Activated T-helper 1 cell treated with anti-CD3 and anti-CD28 coated beads, Interleukin-12 subunit alpha, Interleukin-12 subunit beta, Interleukin-2, Interleukin-4 antibody, amounts not matched to agents 30 ng/mL and 10 ng/mL and 1 ng/mL, durations not matched to agents 14 hours and 24 hours and 36 hours (primary cell): ENCODE results near the gene APBA2. TPM values are rescaled to one million over a fixed set of nuclear protein-coding genes. Genes with fewer than 3 reads are reported as not detected.

Source experiments
- DNase-seq: peaks from one replicate; pipeline ENCODE4 v3.0.0; 2021; ENCODE audit warnings: low spot score
- H3K27ac Mint-ChIP-seq: one replicate; pipeline ENCODE4 v1.8.0; 2021; ENCODE audit warnings: mild to moderate bottlenecking, mixed read lengths
- H3K27me3 Mint-ChIP-seq: one replicate; pipeline ENCODE4 v1.8.0; 2022; ENCODE audit warnings: mild to moderate bottlenecking, moderate library complexity, mixed read lengths; ENCODE audit not compliant: insufficient read depth
- H3K36me3 Mint-ChIP-seq: one replicate; pipeline ENCODE4 v1.8.0; 2021; ENCODE audit warnings: low read depth, mixed read lengths
- H3K4me1 Mint-ChIP-seq: one replicate; pipeline ENCODE4 v1.8.0; 2021; ENCODE audit warnings: low read depth, mixed read lengths
- H3K4me3 Mint-ChIP-seq: one replicate; pipeline ENCODE4 v1.8.0; 2021; ENCODE audit warnings: mild to moderate bottlenecking, moderate library complexity, mixed read lengths
- H3K9me3 Mint-ChIP-seq: one replicate; pipeline ENCODE4 v1.8.0; 2021; ENCODE audit warnings: mixed read lengths
- intact Hi-C: fragments of 100-400 bp; cut with micrococcal nuclease; formaldehyde crosslinking; loops from one replicate; pipeline ENCODE4 v1.15.1; 2024
- total RNA-seq: library from RNA; stranded (reverse); gene quantifications from 2 replicates; pipeline ENCODE4 v1.2.3, GENCODE V29; 2022

The APBA2 gene
- total RNA-seq, 1 donor from 2014 or later = 0.80 TPM

GRCh38 chr15:28993720-28994053, 107.9 kb downstream of the APBA2 start:
- H3K4me3 Mint-ChIP-seq = no peak overlapping the region
- no peak overlapping the region for H3K27ac Mint-ChIP-seq
- H3K27me3 Mint-ChIP-seq = peaks cover 4% of the 10 kb centered on the region
- H3K4me1 Mint-ChIP-seq = peaks cover 23% of the 10 kb centered on the region
- no peak for DNase-seq
- H3K9me3 Mint-ChIP-seq = no peaks in the 10 kb centered on the region
- intact Hi-C loops = loop anchor here (2.0 to 5.0 kb wide), 2 partner anchors 51 to 99 kb away; no protein-coding TSS in a partner anchor
- H3K36me3 Mint-ChIP-seq = no peaks in the 10 kb centered on the region

GRCh38 chr15:28994142-28994830, 108.5 kb downstream of the APBA2 start:
- Mint-ChIP-seq H3K27me3 (peaks cover 4% of the 10 kb centered on the region), H3K27ac (peak overlapping the region; percentile 40), H3K4me1 (peaks cover 23% of the 10 kb centered on the region), H3K4me3 (peak overlapping the region; percentile 5), H3K9me3 (no peaks in the 10 kb centered on the region), H3K36me3 (no peaks in the 10 kb centered on the region)
- DNase-seq = peak; percentile 12
- intact Hi-C loops = loop anchor here (2.0 to 5.0 kb wide), 2 partner anchors 51 to 98 kb away; no protein-coding TSS in a partner anchor

- intact Hi-C loops = loop anchor here (2.0 to 5.0 kb wide), 2 partner anchors 50 to 97 kb away; no protein-coding TSS in a partner anchor
- no peak overlapping the region for H3K4me3 Mint-ChIP-seq
- peaks cover 4% of the 10 kb centered on the region for H3K27me3 Mint-ChIP-seq
- no peak for DNase-seq
- peaks cover 23% of the 10 kb centered on the region for H3K4me1 Mint-ChIP-seq
- H3K27ac Mint-ChIP-seq = no peak overlapping the region
- H3K9me3 Mint-ChIP-seq = no peaks in the 10 kb centered on the region
- H3K36me3 Mint-ChIP-seq = no peaks in the 10 kb centered on the region
Measured at GRCh38 chr15:28994831-28995596, 109.2 kb downstream of the APBA2 start.

GRCh38 chr15:28995705-28996104, 109.9 kb downstream of the APBA2 start:
- H3K4me1 Mint-ChIP-seq = peaks cover 23% of the 10 kb centered on the region
- no peaks in the 10 kb centered on the region for H3K9me3 Mint-ChIP-seq
- intact Hi-C loops = loop anchor here (2.0 kb wide), 1 partner anchor 49 kb away; no protein-coding TSS in a partner anchor
- H3K27me3 Mint-ChIP-seq = peaks cover 4% of the 10 kb centered on the region
- H3K27ac Mint-ChIP-seq = no peak overlapping the region
- no peaks in the 10 kb centered on the region for H3K36me3 Mint-ChIP-seq
- no peak overlapping the region for H3K4me3 Mint-ChIP-seq
- DNase-seq = no peak

- no peak overlapping the region for H3K27ac Mint-ChIP-seq
- intact Hi-C loops = no loop called here
- DNase-seq = no peak
- no peaks in the 10 kb centered on the region for H3K9me3 Mint-ChIP-seq
- peaks cover 4% of the 10 kb centered on the region for H3K27me3 Mint-ChIP-seq
- no peaks in the 10 kb centered on the region for H3K36me3 Mint-ChIP-seq
- no peak overlapping the region for H3K4me3 Mint-ChIP-seq
- peaks cover 23% of the 10 kb centered on the region for H3K4me1 Mint-ChIP-seq
Measured at GRCh38 chr15:28996289-28996688, 110.5 kb downstream of the APBA2 start.

- no peak overlapping the region for H3K27ac Mint-ChIP-seq
- H3K4me3 Mint-ChIP-seq = no peak overlapping the region
- no peaks in the 10 kb centered on the region for H3K36me3 Mint-ChIP-seq
- no peak for DNase-seq
- intact Hi-C loops = no loop called here
- peaks cover 23% of the 10 kb centered on the region for H3K4me1 Mint-ChIP-seq
- peaks cover 4% of the 10 kb centered on the region for H3K27me3 Mint-ChIP-seq
- no peaks in the 10 kb centered on the region for H3K9me3 Mint-ChIP-seq
Measured at GRCh38 chr15:28996953-28997352, 111.2 kb downstream of the APBA2 start.

- Mint-ChIP-seq H3K4me3 (no peak overlapping the region), H3K4me1 (peaks cover 23% of the 10 kb centered on the region), H3K27me3 (peaks cover 4% of the 10 kb centered on the region), H3K9me3 (no peaks in the 10 kb centered on the region), H3K36me3 (no peaks in the 10 kb centered on the region), H3K27ac (no peak overlapping the region)
- no peak for DNase-seq
- intact Hi-C loops = no loop called here
Measured at GRCh38 chr15:28997791-28998190, 112.0 kb downstream of the APBA2 start.

GRCh38 chr15:28998511-28998910, 112.7 kb downstream of the APBA2 start:
- Mint-ChIP-seq H3K4me3 (no peak overlapping the region), H3K36me3 (no peaks in the 10 kb centered on the region), H3K4me1 (peaks cover 18% of the 10 kb centered on the region), H3K27ac (no peak overlapping the region), H3K9me3 (no peaks in the 10 kb centered on the region), H3K27me3 (peaks cover 4% of the 10 kb centered on the region)
- intact Hi-C loops = no loop called here
- no peak for DNase-seq

GRCh38 chr15:29003191-29003839, 117.5 kb downstream of the APBA2 start:
- H3K27ac Mint-ChIP-seq = no peak overlapping the region
- intact Hi-C loops = no loop called here
- peaks cover 5% of the 10 kb centered on the region for H3K9me3 Mint-ChIP-seq
- DNase-seq = no peak
- no peak overlapping the region for H3K4me3 Mint-ChIP-seq
- H3K4me1 Mint-ChIP-seq = no peaks in the 10 kb centered on the region
- peaks cover 1% of the 10 kb centered on the region for H3K36me3 Mint-ChIP-seq
- no peaks in the 10 kb centered on the region for H3K27me3 Mint-ChIP-seq

- Mint-ChIP-seq H3K9me3 (peaks cover 5% of the 10 kb centered on the region), H3K27ac (no peak overlapping the region), H3K4me3 (no peak overlapping the region), H3K27me3 (peaks cover 2% of the 10 kb centered on the region), H3K4me1 (no peaks in the 10 kb centered on the region), H3K36me3 (peaks cover 1% of the 10 kb centered on the region)
- intact Hi-C loops = no loop called here
- no peak for DNase-seq
Measured at GRCh38 chr15:29003840-29004233, 118.1 kb downstream of the APBA2 start.

GRCh38 chr15:29005931-29006330, 120.2 kb downstream of the APBA2 start:
- intact Hi-C loops = no loop called here
- Mint-ChIP-seq H3K4me3 (no peak overlapping the region), H3K27ac (no peak overlapping the region), H3K36me3 (peaks cover 1% of the 10 kb centered on the region), H3K4me1 (no peaks in the 10 kb centered on the region), H3K9me3 (peaks cover 5% of the 10 kb centered on the region), H3K27me3 (peaks cover 3% of the 10 kb centered on the region)
- no peak for DNase-seq

- Mint-ChIP-seq H3K27me3 (peaks cover 3% of the 10 kb centered on the region), H3K36me3 (peaks cover 1% of the 10 kb centered on the region), H3K4me1 (no peaks in the 10 kb centered on the region), H3K4me3 (no peak overlapping the region), H3K9me3 (peaks cover 5% of the 10 kb centered on the region), H3K27ac (no peak overlapping the region)
- no peak for DNase-seq
- intact Hi-C loops = no loop called here
Measured at GRCh38 chr15:29008846-29009245, 123.1 kb downstream of the APBA2 start.

- no peak overlapping the region for H3K4me3 Mint-ChIP-seq
- peaks cover 3% of the 10 kb centered on the region for H3K27me3 Mint-ChIP-seq
- no peaks in the 10 kb centered on the region for H3K36me3 Mint-ChIP-seq
- no peaks in the 10 kb centered on the region for H3K9me3 Mint-ChIP-seq
- intact Hi-C loops = no loop called here
- H3K4me1 Mint-ChIP-seq = no peaks in the 10 kb centered on the region
- DNase-seq = no peak
- no peak overlapping the region for H3K27ac Mint-ChIP-seq
Measured at GRCh38 chr15:29012097-29012496, 126.3 kb downstream of the APBA2 start.
